Ovary (tissue), 9 donors: ENCODE measurements around the gene CSTB. TPM values are rescaled to one million over a fixed set of nuclear protein-coding genes. Genes with fewer than 3 reads are reported as not detected.

Experiments
- DNase-seq, 5 donors: peaks; one replicate each; pipeline ENCODE4 v3.0.0-alpha.2; 2019 to 2020
- H3K27ac ChIP-seq, 2 donors: fragments of 200-600 bp; one replicate each; pipeline versions ENCODE4 v1.5.1 to v1.8.0; 2019 to 2022
- H3K27me3 ChIP-seq: fragments of 200-600 bp; one replicate; pipeline ENCODE4 v1.8.0; 2022
- H3K36me3 ChIP-seq: fragments of 200-600 bp; sonication (generic); one replicate; pipeline ENCODE4 v1.5.1; 2019
- H3K4me1 ChIP-seq: one replicate; pipeline ENCODE4 v1.8.1; 2013; ENCODE audit warnings: mild to moderate bottlenecking, moderate library complexity; ENCODE audit not compliant: insufficient read depth
- H3K4me3 ChIP-seq: fragments of 200-600 bp; sonication (generic); one replicate; pipeline ENCODE4 v1.5.1; 2017
- H3K9me3 ChIP-seq, 2 donors: fragments of 200-600 bp in 1 of 2; sonication (generic) in 1 of 2; one replicate each; pipeline versions ENCODE4 v1.5.1 to v1.8.1; 2013 to 2019; ENCODE audit warnings: mild to moderate bottlenecking in 1 of 2, moderate library complexity in 1 of 2
- EP300 ChIP-seq: sonication (generic); formaldehyde crosslinking; IDR thresholded peaks from one replicate; pipeline ENCODE4 v1.6.1; 2017; ENCODE audit warnings: antibody characterized with exemption
- POLR2A ChIP-seq: fragments of 450-650 bp; IDR thresholded peaks from one replicate; pipeline ENCODE4 v1.6.1; 2017; ENCODE audit warnings: antibody characterized with exemption, mild to moderate bottlenecking, moderate library complexity
- WGBS, 3 donors: extraction: QIAGEN DNeasy Blood & Tissue Kit in 1 of 3; methylation state at CpG; one replicate each; pipeline versions ENCODE4 v1.1.5 to v1.1.7; 2013 to 2017; 5-methylcytosine and 5-hydroxymethylcytosine counted together
- intact Hi-C, 4 donors: fragments of 100-400 bp; cut with DNase I; formaldehyde crosslinking; loops; one replicate each; pipeline versions ENCODE4 v1.11.0 to v1.15.1; 2022 to 2023
- polyA plus RNA-seq, 2 donors: library from polyadenylated mRNA; stranded (reverse); fragments of 200-250 nt in 1 of 2; fragments of 350-450 nt in 1 of 2; fragmentation: Illumina TruSeq in 1 of 2; extraction: RNeasy Lipid Tissue Mini Kit (QIAGEN cat#74804) in 1 of 2; gene quantifications; one replicate each; pipeline ENCODE4 v1.2.3, GENCODE V29; 2013 to 2014
- total RNA-seq, 7 donors: library from RNA; depleted of rRNA in 2 of 7; stranded (reverse); fragments of >200 nt in 2 of 7; fragmentation: NEBNext Ultra II Directional in 3 of 7; extraction: Animal tissue kit (Norgen Biotek cat#: 25700) in 3 of 7; gene quantifications; one replicate each; pipeline versions ENCODE4 v1.1.0 to v1.2.4, GENCODE V29; 2016 to 2023
- TF ChIP-seq, protein P1 (sequence below), 3 donors: fragments of 450-650 bp in 2 of 3; fragments of 200-600 bp in 1 of 3; IDR thresholded peaks; one replicate each; pipeline versions ENCODE4 v1.5.1 to v1.8.0; 2016 to 2022; ENCODE audit warnings: antibody characterized with exemption in 3 of 3, mild to moderate bottlenecking in 1 of 3
- donor health status: DM: no; HTN: no; CAD: no; lungs with moderate emphysema.
- donor health status: DM: no; HTN: no; CAD: no.
- donor health status: Bipolar disorder and iron deficiency.
- donor health status: DM: yes; HTN: yes; CAD: no.
- donor health status: DM: no; HTN: no; CAD: no.
- donor health status: DM: yes; HTN: yes; CAD: no.

Gene CSTB
- total and polyA plus RNA-seq, 9 donors: 7.2 to 81.8 (median 37.4) TPM

DNA sequence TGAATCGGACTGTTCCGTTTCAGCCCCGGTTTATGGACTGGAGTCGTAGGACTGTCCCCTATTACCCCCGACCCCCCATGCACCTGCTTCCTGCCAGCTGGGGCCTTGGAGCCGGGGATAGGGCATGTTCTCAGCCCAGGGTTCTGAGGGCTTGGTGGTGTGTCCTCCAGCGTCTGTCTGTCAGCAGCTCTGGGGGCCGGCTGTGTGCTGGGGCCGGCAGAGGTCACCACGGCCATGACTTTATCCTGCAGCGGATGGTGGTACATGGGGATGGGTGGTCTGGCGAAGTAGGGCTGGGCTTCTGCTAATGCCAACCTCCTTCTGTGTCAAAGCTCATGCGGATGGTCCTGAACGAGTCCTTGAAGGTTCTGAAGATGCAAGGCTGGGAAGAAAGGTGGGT, 18.7 kb upstream of the CSTB start:
- Histone ChIP-seq H3K27me3 (no peaks in the 10 kb centered on the region), H3K36me3 (no peaks in the 10 kb centered on the region), H3K4me3 (no peak overlapping the region), H3K9me3 (no peaks in the 10 kb centered on the region), H3K27ac (no peak overlapping the region), H3K4me1 (peaks cover 5% of the 10 kb centered on the region)
- TF ChIP-seq POLR2A: no peak
- TF ChIP-seq, protein P1, sequence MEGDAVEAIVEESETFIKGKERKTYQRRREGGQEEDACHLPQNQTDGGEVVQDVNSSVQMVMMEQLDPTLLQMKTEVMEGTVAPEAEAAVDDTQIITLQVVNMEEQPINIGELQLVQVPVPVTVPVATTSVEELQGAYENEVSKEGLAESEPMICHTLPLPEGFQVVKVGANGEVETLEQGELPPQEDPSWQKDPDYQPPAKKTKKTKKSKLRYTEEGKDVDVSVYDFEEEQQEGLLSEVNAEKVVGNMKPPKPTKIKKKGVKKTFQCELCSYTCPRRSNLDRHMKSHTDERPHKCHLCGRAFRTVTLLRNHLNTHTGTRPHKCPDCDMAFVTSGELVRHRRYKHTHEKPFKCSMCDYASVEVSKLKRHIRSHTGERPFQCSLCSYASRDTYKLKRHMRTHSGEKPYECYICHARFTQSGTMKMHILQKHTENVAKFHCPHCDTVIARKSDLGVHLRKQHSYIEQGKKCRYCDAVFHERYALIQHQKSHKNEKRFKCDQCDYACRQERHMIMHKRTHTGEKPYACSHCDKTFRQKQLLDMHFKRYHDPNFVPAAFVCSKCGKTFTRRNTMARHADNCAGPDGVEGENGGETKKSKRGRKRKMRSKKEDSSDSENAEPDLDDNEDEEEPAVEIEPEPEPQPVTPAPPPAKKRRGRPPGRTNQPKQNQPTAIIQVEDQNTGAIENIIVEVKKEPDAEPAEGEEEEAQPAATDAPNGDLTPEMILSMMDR (IDR thresholded peaks at IDR 0.05): no peak
- TF ChIP-seq EP300: no peak
- WGBS, 3 donors: 85 to 87% (median 86%) methylated on average over 13 to 14 of the region's 14 CpGs
- intact Hi-C loops: loop anchor here in 2 of 4 donors (5.0 to 10.0 kb wide), 2 partner anchors 70 to 182 kb away; partner anchors contain the start of gene AGPAT3 (in 1 of the 2)
- no peak for DNase-seq

DNA sequence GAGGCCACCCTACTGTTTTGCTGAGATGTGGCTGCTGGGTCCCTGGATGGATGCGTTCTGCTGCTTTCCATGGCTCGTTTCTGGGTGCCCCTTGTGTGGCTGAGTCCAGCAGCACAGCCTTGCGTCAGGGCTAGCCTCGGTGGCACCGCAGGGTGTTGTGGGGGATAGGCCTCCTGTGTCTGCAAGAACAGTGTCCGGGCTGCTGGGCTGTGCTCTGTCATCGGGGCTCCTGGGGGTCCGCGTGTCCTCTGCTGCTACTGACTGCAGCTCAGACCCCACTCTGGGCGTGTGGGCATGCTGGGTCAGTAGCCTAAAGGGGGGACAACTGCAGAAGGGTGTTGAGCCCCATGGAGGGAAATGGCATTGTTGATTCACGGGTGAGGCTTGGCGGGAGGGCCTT, 18.2 kb upstream of the CSTB start:
- H3K4me3 ChIP-seq: no peak overlapping the region
- DNase-seq: peak in 1 of 5 donors; percentile 22
- WGBS, 3 donors: 75 to 93% (median 89%) methylated on average over 11 to 12 of the region's 12 CpGs
- no peaks in the 10 kb centered on the region for H3K27me3 ChIP-seq
- intact Hi-C loops: loop anchor here in 2 of 4 donors (5.0 to 10.0 kb wide), 2 partner anchors 70 to 183 kb away; partner anchors contain the start of gene AGPAT3 (in 1 of the 2)
- no peaks in the 10 kb centered on the region for H3K9me3 ChIP-seq
- H3K27ac ChIP-seq: no peak overlapping the region
- TF ChIP-seq POLR2A: no peak
- TF ChIP-seq EP300: no peak
- TF ChIP-seq, protein P1 (IDR thresholded peaks at IDR 0.05): no peak
- no peaks in the 10 kb centered on the region for H3K36me3 ChIP-seq
- H3K4me1 ChIP-seq: peaks cover 5% of the 10 kb centered on the region

DNA sequence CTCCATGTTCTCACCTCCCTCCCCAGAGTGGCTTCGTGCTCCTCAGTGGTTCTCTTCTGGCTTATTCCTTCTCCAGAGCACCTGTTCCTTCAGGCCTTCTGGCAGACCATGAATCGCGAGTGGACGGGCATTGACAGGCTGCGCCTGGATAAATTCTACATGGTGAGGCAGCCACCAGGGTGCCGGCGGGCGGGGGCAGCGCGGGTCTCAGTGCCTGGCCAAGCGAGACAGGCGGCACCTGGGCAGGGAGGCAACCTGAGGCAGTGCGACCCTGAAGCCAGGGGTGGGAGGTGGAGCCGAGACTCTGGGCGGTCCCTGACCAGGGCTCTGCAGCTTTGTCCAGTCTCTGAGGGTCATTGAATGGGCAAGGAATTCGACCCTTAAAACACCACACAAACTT, 17.1 kb upstream of the CSTB start:
- H3K27me3 ChIP-seq: no peaks in the 10 kb centered on the region
- TF ChIP-seq, protein P1 (IDR thresholded peaks at IDR 0.05): no peak
- TF ChIP-seq EP300 (no peak), POLR2A (no peak)
- H3K4me3 ChIP-seq: no peak overlapping the region
- DNase-seq: peak in 1 of 5 donors; percentile 23
- H3K4me1 ChIP-seq: peaks cover 5% of the 10 kb centered on the region
- 94 to 96% (median 94%) methylated on average over 16 of the region's 16 CpGs for WGBS, 3 donors
- H3K27ac ChIP-seq: no peak overlapping the region
- H3K36me3 ChIP-seq: no peaks in the 10 kb centered on the region
- intact Hi-C loops: loop anchor here in 2 of 4 donors (5.0 to 10.0 kb wide), 2 partner anchors 72 to 184 kb away; partner anchors contain the start of gene AGPAT3 (in 1 of the 2)
- no peaks in the 10 kb centered on the region for H3K9me3 ChIP-seq

DNA sequence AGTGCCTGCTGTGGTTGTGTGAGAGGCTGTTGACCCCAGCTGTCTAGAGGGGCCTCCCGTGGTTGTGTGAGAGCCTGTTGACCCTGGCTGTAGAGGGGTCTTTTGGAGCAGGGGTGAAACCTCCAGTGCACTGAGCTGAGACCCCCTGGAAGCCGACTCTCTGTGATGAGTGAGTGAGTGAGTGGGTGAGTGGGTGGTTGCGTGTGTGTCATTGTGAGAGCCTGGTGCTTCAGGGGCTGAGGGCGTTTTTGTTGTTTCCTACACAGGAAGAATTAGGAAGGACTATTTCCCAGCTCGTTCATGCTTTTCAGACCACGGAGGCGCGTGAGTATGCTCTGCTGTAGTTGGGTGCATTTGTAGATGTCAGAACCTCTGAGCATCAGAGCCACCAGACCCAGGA, 16.3 kb upstream of the CSTB start:
- no peak for TF ChIP-seq POLR2A
- TF ChIP-seq EP300: no peak
- TF ChIP-seq, protein P1 (IDR thresholded peaks at IDR 0.05): no peak
- Histone ChIP-seq H3K4me3 (no peak overlapping the region), H3K27ac (no peak overlapping the region), H3K36me3 (no peaks in the 10 kb centered on the region), H3K4me1 (peaks cover 5% of the 10 kb centered on the region), H3K9me3 (no peaks in the 10 kb centered on the region), H3K27me3 (no peaks in the 10 kb centered on the region)
- WGBS, 3 donors: 84 to 86% (median 85%) methylated on average over 8 of the region's 8 CpGs
- intact Hi-C loops: loop anchor here in 2 of 4 donors (5.0 to 10.0 kb wide), 2 partner anchors 72 to 185 kb away; partner anchors contain the start of gene AGPAT3 (in 1 of the 2)
- no peak for DNase-seq
